ENCODE data around the gene HGD.

DNA sequence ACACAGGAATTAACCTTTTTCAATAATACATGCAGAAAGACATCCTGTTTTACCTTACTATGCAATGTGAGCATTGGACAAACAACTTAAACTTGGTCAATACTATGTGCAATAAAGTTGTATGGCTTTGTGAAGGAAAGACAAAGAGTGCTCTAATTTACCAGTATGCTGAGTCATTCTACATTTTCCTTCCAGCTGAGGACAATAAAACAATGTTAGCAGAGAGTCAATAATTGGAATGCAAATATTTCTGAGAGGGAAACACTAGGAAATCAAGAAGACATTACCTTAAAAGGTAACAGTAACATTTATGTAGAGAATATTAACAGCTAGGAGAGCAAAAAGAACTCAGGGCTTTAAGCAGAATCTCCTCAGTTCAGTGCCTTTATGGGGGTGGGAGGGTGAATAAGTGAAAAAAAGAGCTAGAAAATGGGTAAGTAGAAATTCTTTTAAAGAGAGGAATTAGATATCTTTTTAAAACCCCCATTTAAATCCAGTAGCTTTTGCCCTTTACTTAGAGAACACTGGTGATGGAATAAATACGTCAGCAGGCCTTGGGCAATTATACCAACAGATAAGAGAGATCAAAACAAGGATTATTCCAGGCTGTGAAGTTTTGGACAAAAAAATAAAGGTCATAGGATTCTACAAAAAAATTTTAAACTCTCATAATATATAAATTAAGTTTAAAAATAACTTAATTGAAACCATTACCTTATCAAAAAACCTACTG lies 11.6 kb upstream of the HGD start:
- TF ChIP-seq, protein P1, sequence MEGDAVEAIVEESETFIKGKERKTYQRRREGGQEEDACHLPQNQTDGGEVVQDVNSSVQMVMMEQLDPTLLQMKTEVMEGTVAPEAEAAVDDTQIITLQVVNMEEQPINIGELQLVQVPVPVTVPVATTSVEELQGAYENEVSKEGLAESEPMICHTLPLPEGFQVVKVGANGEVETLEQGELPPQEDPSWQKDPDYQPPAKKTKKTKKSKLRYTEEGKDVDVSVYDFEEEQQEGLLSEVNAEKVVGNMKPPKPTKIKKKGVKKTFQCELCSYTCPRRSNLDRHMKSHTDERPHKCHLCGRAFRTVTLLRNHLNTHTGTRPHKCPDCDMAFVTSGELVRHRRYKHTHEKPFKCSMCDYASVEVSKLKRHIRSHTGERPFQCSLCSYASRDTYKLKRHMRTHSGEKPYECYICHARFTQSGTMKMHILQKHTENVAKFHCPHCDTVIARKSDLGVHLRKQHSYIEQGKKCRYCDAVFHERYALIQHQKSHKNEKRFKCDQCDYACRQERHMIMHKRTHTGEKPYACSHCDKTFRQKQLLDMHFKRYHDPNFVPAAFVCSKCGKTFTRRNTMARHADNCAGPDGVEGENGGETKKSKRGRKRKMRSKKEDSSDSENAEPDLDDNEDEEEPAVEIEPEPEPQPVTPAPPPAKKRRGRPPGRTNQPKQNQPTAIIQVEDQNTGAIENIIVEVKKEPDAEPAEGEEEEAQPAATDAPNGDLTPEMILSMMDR (conservative IDR thresholded peaks at IDR 0.05 in 1 of 2, IDR thresholded peaks at IDR 0.05 in 1 of 2; ENCODE audit: low read depth in 1 of 2, low read length in 2 of 2), result no peak
- no peak for TF ChIP-seq EZH2 (IDR thresholded peaks at IDR 0.05; ENCODE audit: low read length, missing control alignments)

Measured in fibroblast of lung (primary cell).